Activated CD8-positive, alpha-beta memory T cell treated with anti-CD3 and anti-CD28 coated beads, Interleukin-2, amount 50 U/mL, for 24 hours (primary cell): ENCODE measurements around the gene TLR3.
"Not testable (repeated sequence)": the region's sequence is repeated elsewhere in the genome, so short reads cannot be mapped to it uniquely, and the experiment has no call there.

Experiments used
- DNase-seq: peaks from one replicate; pipeline ENCODE4 v3.0.0-alpha.2; 2020; ENCODE audit errors: extremely low read depth

Gene TLR3

GRCh38 chr4:186068581-186069348 is at the start of gene TLR3:
Gene TLR3 (plus strand): TSS chr4:186069156. CDS start chr4:186076620, 7,464 bp downstream.
- no peak for DNase-seq

- no peak for DNase-seq
Observed at GRCh38 chr4:186019269-186019668, 49.7 kb upstream of the TLR3 start.

- DNase-seq, result no peak
Observed at GRCh38 chr4:186020106-186020792, 48.7 kb upstream of the TLR3 start.

- DNase-seq, result no peak
Observed at GRCh38 chr4:186020793-186021407, 48.1 kb upstream of the TLR3 start.

GRCh38 chr4:186021461-186022167 is 47.3 kb upstream of the TLR3 start:
- no peak for DNase-seq

- no peak for DNase-seq
Observed at GRCh38 chr4:186023975-186024374, 45.0 kb upstream of the TLR3 start.

GRCh38 chr4:186024637-186025407 is 44.1 kb upstream of the TLR3 start:
- DNase-seq, result no peak

- DNase-seq, result no peak
Observed at GRCh38 chr4:186025408-186025690, 43.6 kb upstream of the TLR3 start.

GRCh38 chr4:186027405-186027804 is 41.6 kb upstream of the TLR3 start:
- no peak for DNase-seq

- no peak for DNase-seq
Observed at GRCh38 chr4:186029571-186030398, 39.2 kb upstream of the TLR3 start.

- DNase-seq, result no peak
Observed at GRCh38 chr4:186030399-186030775, 38.6 kb upstream of the TLR3 start.

- no peak for DNase-seq
Observed at GRCh38 chr4:186030795-186031194, 38.2 kb upstream of the TLR3 start.

- DNase-seq, result no peak
Observed at GRCh38 chr4:186032259-186032658, 36.7 kb upstream of the TLR3 start.

GRCh38 chr4:186033027-186033426 is 35.9 kb upstream of the TLR3 start:
- no peak for DNase-seq

- not testable (repeated sequence) for DNase-seq
Observed at GRCh38 chr4:186034613-186035012, 34.3 kb upstream of the TLR3 start.

- no peak for DNase-seq
Observed at GRCh38 chr4:186036976-186037581, 31.9 kb upstream of the TLR3 start.

GRCh38 chr4:186037692-186038658 is 31.0 kb upstream of the TLR3 start:
- no peak for DNase-seq

GRCh38 chr4:186039697-186040096 is 29.3 kb upstream of the TLR3 start:
- no peak for DNase-seq

- no peak for DNase-seq
Observed at GRCh38 chr4:186040316-186040715, 28.6 kb upstream of the TLR3 start.
